SK-N-SH (cell line): Measurements from ENCODE around the gene RGS10.

ENCODE experiments used
- ELF1 ChIP-seq: IDR thresholded peaks from 2 replicates; pipeline ENCODE4 v1.4.0; 2012
- EZH2phosphoT487 ChIP-seq: fragments of 200-600 bp; sonication (generic); IDR thresholded peaks from 2 replicates; pipeline ENCODE4 v1.6.1; 2017; ENCODE audit warnings: low read depth, mixed run types, mild to moderate bottlenecking, antibody characterized with exemption, moderate library complexity, borderline replicate concordance
- GABPA ChIP-seq: IDR thresholded peaks from 2 replicates; pipeline ENCODE4 v1.4.0; 2012; ENCODE audit warnings: low read depth, mild to moderate bottlenecking
- POLR2AphosphoS5 ChIP-seq: IDR thresholded peaks from 2 replicates; pipeline ENCODE4 v1.6.1; 2012; ENCODE audit warnings: low read depth, low read length
- RAD21 ChIP-seq: IDR thresholded peaks from 2 replicates; pipeline ENCODE4 v1.6.1; 2012; ENCODE audit warnings: mild to moderate bottlenecking, low read length
- RFX5 ChIP-seq: IDR thresholded peaks from 2 replicates; pipeline ENCODE4 v1.6.1; 2012; ENCODE audit warnings: mild to moderate bottlenecking, improper control_type of control experiment, low read length
- SIN3A ChIP-seq: IDR thresholded peaks from 2 replicates; pipeline ENCODE4 v1.6.1; 2012; ENCODE audit warnings: low read depth, mild to moderate bottlenecking, low read length, moderate library complexity, borderline replicate concordance
- TF ChIP-seq, protein P1 (sequence below): fragments of 200-600 bp; sonication (generic); IDR thresholded peaks from 2 replicates; pipeline ENCODE4 v1.6.1; 2017; ENCODE audit warnings: antibody characterized with exemption, mild to moderate bottlenecking, moderate library complexity

DNA sequence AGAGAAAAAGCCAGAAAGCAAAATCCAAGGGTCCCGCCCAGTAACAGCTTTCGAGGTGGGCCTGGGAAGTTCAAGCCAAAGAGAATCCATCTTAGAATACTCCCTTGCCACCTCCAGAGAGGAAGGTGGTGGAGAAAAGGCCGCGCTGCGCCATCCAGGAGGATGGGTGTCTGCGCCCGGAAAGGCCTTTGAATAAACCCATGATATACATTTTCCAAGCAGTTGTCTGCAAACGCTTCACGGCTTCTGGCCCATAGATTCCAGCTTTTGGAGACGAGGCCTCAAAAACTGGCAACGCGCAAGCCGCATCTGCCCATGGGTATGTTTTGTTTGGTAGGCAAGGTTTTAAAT lies 17.8 kb downstream of the RGS10 start:
- TF ChIP-seq, protein P1, sequence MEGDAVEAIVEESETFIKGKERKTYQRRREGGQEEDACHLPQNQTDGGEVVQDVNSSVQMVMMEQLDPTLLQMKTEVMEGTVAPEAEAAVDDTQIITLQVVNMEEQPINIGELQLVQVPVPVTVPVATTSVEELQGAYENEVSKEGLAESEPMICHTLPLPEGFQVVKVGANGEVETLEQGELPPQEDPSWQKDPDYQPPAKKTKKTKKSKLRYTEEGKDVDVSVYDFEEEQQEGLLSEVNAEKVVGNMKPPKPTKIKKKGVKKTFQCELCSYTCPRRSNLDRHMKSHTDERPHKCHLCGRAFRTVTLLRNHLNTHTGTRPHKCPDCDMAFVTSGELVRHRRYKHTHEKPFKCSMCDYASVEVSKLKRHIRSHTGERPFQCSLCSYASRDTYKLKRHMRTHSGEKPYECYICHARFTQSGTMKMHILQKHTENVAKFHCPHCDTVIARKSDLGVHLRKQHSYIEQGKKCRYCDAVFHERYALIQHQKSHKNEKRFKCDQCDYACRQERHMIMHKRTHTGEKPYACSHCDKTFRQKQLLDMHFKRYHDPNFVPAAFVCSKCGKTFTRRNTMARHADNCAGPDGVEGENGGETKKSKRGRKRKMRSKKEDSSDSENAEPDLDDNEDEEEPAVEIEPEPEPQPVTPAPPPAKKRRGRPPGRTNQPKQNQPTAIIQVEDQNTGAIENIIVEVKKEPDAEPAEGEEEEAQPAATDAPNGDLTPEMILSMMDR = no peak
- TF ChIP-seq RFX5 = no peak
- TF ChIP-seq SIN3A = no peak
- TF ChIP-seq GABPA = no peak
- no peak for TF ChIP-seq EZH2phosphoT487
- no peak for TF ChIP-seq ELF1
- TF ChIP-seq POLR2AphosphoS5 = no peak
- TF ChIP-seq RAD21 = no peak
